OCI-LY3 (cell line): ENCODE results near the gene ARMC2.

Experiments used
- H2AFZ ChIP-seq: fragments of 200-600, 300-600 bp; shearing (Covaris generic); 2 replicates; pipeline ENCODE4 v1.6.0; 2014; ENCODE audit warnings: antibody characterized with exemption, low read depth, low read length
- H3K27ac ChIP-seq: fragments of 200-600, 300-600 bp; sonication (generic); 2 replicates; pipeline ENCODE4 v1.5.1; 2014; ENCODE audit warnings: mild to moderate bottlenecking, low read length, moderate library complexity, mixed read lengths
- H3K27me3 ChIP-seq: fragments of 200-600, 300-600 bp; sonication (generic); 2 replicates; pipeline ENCODE4 v1.6.1; 2014; ENCODE audit warnings: low read depth, low read length, mixed read lengths
- H3K36me3 ChIP-seq: fragments of 200-600, 300-600 bp; sonication (generic); replicated peaks from 2 replicates; pipeline ENCODE3; 2014; ENCODE audit warnings: low read depth, low read length, mixed read lengths
- H3K4me1 ChIP-seq: fragments of 300-600, 200-600 bp; sonication (generic); 2 replicates; pipeline ENCODE4 v1.6.1; 2014; ENCODE audit warnings: low read length, mixed read lengths
- H3K4me2 ChIP-seq: fragments of 200-600, 300-600 bp; sonication (generic); 2 replicates; pipeline ENCODE4 v1.6.1; 2014; ENCODE audit warnings: low read length, mixed read lengths
- H3K4me3 ChIP-seq: fragments of 300-600, 200-600 bp; sonication (generic); 2 replicates; pipeline ENCODE4 v1.5.1; 2014; ENCODE audit warnings: antibody characterized with exemption, mild to moderate bottlenecking, low read length, moderate library complexity
- H3K79me2 ChIP-seq: fragments of 300-600, 200-600 bp; shearing (Covaris generic); 2 replicates; pipeline ENCODE4 v1.6.1; 2014; ENCODE audit warnings: mild to moderate bottlenecking, low read length, mixed read lengths
- H3K9ac ChIP-seq: fragments of 300-600, 200-600 bp; shearing (Covaris generic); 2 replicates; pipeline ENCODE4 v1.6.0; 2014; ENCODE audit warnings: mild to moderate bottlenecking, low read length, moderate library complexity
- H3K9me3 ChIP-seq: fragments of 200-600, 300-600 bp; shearing (Covaris generic); 2 replicates; pipeline ENCODE4 v1.6.1; 2014; ENCODE audit warnings: low read length, mixed read lengths; ENCODE audit not compliant: insufficient read depth
- H4K20me1 ChIP-seq: fragments of 200-600, 300-600 bp; sonication (generic); 2 replicates; pipeline ENCODE4 v1.6.1; 2016; ENCODE audit warnings: low read length, mixed read lengths; ENCODE audit not compliant: insufficient read depth
- EZH2phosphoT487 ChIP-seq: fragments of 200-600 bp; shearing (Covaris generic); IDR thresholded peaks from 2 replicates; pipeline ENCODE4 v1.6.1; 2018; ENCODE audit warnings: antibody characterized with exemption, mixed run types, low read depth
- TF ChIP-seq, protein P1 (sequence below): fragments of 200-600, 300-600 bp; sonication (generic); IDR thresholded peaks from 2 replicates; pipeline ENCODE4 v1.5.1; 2014; ENCODE audit warnings: antibody characterized with exemption, low read length, low read depth

The ARMC2 gene

DNA sequence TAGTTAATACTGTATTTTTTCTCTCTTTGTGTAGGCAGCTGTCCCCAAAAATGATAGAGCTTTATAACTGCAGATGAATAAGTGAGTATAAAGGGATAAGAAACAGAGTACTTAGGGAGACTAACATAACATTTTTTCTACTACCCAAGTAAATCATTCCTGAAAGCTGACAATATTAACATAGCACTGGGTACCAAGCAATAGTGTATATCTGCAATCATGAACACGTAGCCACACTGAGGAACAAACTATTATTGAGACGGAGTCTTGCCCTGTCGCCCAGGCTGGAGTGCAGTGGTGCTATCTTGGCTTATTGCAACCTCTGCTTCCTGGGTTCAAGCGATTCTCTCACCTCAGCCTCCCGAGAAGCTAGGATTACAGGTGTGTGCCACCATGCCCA lies 140.5 kb downstream of the ARMC2 start:
- Histone ChIP-seq H3K4me2 (no peak overlapping the region), H3K9ac (no peak overlapping the region), H2AFZ (no peak overlapping the region), H3K79me2 (no peaks in the 10 kb centered on the region), H3K9me3 (no peaks in the 10 kb centered on the region), H3K4me1 (no peaks in the 10 kb centered on the region), H4K20me1 (no peaks in the 10 kb centered on the region), H3K27me3 (no peaks in the 10 kb centered on the region), H3K27ac (no peak overlapping the region), H3K4me3 (no peak overlapping the region), H3K36me3 (no peaks in the 10 kb centered on the region)
- TF ChIP-seq, protein P1, sequence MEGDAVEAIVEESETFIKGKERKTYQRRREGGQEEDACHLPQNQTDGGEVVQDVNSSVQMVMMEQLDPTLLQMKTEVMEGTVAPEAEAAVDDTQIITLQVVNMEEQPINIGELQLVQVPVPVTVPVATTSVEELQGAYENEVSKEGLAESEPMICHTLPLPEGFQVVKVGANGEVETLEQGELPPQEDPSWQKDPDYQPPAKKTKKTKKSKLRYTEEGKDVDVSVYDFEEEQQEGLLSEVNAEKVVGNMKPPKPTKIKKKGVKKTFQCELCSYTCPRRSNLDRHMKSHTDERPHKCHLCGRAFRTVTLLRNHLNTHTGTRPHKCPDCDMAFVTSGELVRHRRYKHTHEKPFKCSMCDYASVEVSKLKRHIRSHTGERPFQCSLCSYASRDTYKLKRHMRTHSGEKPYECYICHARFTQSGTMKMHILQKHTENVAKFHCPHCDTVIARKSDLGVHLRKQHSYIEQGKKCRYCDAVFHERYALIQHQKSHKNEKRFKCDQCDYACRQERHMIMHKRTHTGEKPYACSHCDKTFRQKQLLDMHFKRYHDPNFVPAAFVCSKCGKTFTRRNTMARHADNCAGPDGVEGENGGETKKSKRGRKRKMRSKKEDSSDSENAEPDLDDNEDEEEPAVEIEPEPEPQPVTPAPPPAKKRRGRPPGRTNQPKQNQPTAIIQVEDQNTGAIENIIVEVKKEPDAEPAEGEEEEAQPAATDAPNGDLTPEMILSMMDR: no peak
- no peak for TF ChIP-seq EZH2phosphoT487

DNA sequence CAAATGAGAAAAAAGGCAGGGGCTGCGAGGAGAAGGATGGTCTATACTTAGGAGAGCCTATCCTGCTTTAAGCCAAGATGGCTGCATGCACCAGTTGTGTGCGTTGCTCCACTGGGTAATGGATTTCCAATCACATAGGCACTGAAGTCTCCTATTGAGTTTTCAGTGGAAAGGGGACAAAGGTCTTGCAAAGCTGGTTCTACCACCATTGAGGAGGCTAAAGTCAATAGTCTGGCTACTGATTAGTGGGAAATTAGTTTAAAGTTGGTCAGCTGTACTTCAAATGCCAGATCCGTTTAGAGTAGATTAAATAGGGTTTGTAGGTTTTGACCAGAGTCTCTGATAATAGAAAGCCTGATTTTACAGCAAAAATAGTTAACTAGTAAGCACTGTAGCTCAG lies 141.5 kb downstream of the ARMC2 start:
- Histone ChIP-seq H3K4me1 (no peaks in the 10 kb centered on the region), H3K9ac (no peak overlapping the region), H3K79me2 (no peaks in the 10 kb centered on the region), H3K27ac (no peak overlapping the region), H2AFZ (no peak overlapping the region), H3K27me3 (no peaks in the 10 kb centered on the region), H3K4me3 (no peak overlapping the region), H3K9me3 (no peaks in the 10 kb centered on the region), H3K4me2 (no peak overlapping the region), H4K20me1 (no peaks in the 10 kb centered on the region), H3K36me3 (no peaks in the 10 kb centered on the region)
- no peak for TF ChIP-seq EZH2phosphoT487
- TF ChIP-seq, protein P1: no peak

DNA sequence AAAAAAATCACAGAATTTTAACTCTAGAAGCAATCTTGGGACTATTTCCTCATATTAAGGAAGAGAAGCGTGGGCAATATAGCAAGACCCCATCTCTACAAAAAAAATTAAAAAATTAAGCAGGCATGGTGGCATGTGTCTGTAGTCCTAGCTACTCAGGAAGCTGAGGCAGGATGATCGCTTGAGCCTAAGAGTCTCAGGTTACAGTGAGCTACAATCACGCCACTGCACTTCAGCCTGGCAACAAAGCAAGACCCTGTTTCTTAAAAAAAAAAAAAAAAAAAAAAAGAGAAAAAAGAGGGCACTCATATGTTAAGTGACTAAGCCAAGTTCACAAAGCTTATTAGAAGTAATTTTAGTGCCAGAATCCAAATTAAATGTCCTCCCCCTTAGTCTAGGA lies 145.7 kb downstream of the ARMC2 start:
- no peak overlapping the region for H3K4me3 ChIP-seq
- no peak overlapping the region for H2AFZ ChIP-seq
- no peaks in the 10 kb centered on the region for H3K36me3 ChIP-seq
- no peaks in the 10 kb centered on the region for H3K79me2 ChIP-seq
- H3K4me1 ChIP-seq: no peaks in the 10 kb centered on the region
- TF ChIP-seq, protein P1: no peak
- no peak for TF ChIP-seq EZH2phosphoT487
- no peak overlapping the region for H3K27ac ChIP-seq
- H3K4me2 ChIP-seq: no peak overlapping the region
- H4K20me1 ChIP-seq: no peaks in the 10 kb centered on the region
- no peaks in the 10 kb centered on the region for H3K9me3 ChIP-seq
- H3K9ac ChIP-seq: no peak overlapping the region
- H3K27me3 ChIP-seq: no peaks in the 10 kb centered on the region

DNA sequence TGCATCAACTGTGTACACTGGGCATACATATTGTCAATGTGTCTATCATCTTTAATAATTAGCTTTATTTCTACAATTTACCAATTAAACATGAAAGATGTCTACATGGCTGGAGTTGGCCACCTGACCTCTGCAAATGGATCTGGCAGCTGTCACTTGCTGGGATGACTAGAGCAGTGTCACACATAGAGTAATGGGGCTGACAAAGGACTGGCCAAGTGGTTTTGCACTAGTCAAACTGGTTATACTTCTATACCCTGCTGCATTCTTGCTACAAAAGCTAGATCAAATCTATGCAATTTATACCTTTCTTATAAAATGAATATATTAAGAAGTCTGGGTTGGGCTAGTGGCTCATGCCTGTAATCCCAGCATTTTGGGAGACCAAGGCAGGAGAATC lies 147.1 kb downstream of the ARMC2 start:
- H2AFZ ChIP-seq: no peak overlapping the region

More for the DNA sequence above, 147.1 kb downstream of the ARMC2 start:
- TF ChIP-seq, protein P1: no peak
- no peak for TF ChIP-seq EZH2phosphoT487
- no peaks in the 10 kb centered on the region for H3K36me3 ChIP-seq
- H3K4me3 ChIP-seq: no peak overlapping the region
- no peak overlapping the region for H3K4me2 ChIP-seq
- no peak overlapping the region for H3K27ac ChIP-seq
- H3K9me3 ChIP-seq: no peaks in the 10 kb centered on the region
- no peaks in the 10 kb centered on the region for H3K79me2 ChIP-seq
- no peaks in the 10 kb centered on the region for H3K27me3 ChIP-seq
- H4K20me1 ChIP-seq: no peaks in the 10 kb centered on the region
- no peaks in the 10 kb centered on the region for H3K4me1 ChIP-seq
- no peak overlapping the region for H3K9ac ChIP-seq
